Eye (tissue), 1 donor: ENCODE data around the gene SUN5.

Experiments
- DNase-seq: peaks from one replicate; pipeline ENCODE4 v3.0.0-alpha.2; 2015

SUN5 gene

DNA sequence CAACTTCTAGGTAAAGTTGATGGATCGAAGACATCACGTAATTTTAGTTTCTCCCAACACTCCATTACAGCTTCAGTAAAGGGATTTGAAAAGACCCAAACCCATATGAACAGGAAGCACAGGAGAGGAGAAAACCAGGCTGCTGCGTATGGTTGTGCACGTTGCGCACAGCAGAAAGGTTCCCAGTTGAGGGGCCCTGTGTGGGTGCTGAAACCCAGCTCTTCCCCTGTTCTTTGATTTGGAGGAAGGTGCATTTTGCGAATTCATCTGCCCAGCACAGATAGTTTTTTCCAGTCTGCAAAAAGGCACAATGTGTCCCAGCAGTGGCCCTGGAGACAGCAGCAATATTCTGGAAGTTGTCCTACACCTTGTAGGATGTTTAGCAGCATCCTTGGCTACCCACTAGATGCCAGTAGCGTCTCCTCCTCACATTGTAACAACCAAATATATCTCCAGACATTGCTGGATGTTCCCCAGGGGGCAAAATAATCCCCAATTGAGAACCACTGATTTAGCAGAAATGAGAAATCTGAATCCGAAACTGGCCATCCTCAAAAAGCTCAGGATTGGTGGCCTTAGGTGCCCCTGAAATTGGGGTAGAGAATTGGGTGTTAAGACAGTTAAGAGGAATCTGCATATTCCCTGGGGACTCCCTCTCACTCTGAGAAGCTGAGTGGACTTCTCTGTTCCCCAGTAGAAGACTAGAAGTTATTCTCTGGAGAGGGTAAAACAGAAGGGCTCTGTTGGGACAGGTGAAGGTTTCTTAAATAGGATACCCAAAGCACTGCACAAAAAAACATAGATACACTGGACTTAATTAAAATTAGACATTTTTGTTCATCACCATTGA lies 12.2 kb downstream of the SUN5 start:
- DNase-seq = no peak

DNA sequence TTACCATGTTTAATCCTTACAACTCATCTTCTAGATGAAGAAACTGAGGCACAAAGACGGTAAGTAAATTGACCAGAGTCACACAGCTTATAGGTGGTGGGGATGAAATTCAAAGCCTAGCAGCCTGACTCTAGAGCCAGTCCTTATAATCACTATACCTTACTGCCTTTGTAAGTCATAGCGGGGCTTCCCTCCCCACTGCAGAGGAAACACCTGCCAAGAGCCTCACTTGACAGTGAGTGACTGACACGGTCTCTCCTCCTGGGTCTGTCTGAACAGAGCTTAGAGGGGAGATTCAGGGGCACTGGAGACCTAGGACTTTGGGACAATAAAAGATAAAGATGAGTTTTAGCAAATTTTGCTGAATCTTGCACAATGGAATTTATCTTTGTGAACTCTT lies 12.8 kb downstream of the SUN5 start:
- no peak for DNase-seq

- no peak for DNase-seq
Measured at GRCh38 chr20:32990426-32990825, 13.8 kb downstream of the SUN5 start.

DNA sequence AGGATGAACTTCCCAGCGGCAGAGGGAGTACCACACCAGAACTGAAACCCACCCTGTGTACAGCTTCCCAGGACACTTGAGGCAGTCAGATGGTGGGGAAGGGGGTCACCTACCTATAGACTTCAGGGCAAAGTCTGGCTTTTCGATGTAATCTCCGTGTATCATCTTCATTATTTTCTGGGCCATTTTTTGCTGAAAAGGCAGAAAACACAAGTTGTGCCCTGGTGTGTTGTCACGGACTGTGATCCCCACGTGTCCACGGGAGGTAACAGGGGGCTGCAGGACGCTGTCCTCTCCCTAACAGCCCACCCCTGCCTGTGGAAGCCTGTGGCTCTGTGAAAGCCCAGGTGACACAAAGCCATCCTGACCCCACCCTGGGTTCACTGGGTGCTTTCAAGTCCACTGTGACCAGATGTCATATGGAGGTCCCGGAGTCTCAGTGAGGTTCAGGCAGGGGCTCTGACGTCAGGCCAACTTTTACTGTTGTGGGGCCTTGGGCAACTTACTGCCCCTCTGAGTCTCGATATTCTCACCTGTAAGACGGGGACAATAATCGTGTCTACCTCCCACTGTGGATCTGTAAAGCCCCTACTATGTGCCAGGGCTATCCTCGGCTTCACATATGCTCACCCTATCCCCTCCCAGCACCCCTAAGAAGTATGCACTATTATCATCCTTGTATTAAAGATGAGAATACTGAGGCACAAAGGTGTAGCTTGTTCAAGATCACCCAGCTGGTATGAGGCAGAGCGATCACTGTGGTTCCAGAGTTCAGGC lies 14.5 kb downstream of the SUN5 start:
- no peak for DNase-seq

DNA sequence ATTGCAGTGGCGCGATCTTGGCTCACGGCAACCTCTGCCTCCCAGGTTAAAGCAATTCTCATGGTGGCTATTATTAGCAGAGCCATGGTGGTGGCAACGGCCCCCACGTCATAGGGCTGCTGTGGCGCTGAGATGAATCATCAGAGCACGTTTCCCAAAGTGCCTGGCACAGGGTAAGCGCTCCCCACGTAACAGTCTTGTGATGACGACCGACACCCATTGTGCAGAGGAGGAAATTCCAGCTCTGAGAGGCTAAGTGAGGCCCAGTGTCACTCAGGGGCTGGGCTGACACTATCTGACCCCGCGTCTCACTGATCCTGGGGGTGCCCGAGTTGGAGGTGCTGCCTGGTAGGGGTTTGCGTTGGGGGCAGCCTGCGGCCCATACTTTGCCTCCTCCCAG lies 16.2 kb downstream of the SUN5 start:
- no peak for DNase-seq

GRCh38 chr20:32987044-32987825 lies 17.0 kb downstream of the SUN5 start:
- no peak for DNase-seq

DNA sequence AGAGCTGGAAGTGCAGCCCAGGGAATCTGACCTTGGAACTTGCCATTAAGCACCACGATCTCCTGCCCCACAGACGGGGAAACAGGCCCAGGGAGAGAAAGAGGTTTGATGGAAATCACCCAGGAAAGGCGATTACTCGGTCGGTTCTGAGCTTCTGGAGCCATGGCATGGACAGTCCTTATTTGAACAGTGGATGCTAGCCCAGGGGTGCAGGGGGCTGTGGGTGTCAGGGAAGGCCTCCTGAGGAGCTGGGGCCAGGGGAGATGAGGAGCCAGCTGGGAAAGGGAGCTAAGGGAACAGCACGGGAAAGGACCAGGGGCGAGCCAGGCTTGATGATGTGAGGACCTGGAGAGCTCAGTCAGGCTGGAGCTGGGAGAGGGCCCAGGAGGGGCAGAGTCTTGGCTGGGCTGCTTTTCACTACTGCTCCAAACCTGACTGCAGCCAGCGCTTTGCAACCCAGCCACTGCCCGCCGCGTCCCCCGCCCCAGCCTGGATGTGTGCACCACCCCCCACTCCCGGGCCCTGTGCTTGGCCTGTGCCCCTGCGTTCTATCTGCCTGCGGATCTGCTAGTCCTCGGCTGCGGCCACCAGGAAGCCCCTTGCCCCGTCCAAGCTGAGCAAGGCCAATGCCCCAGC lies 17.8 kb downstream of the SUN5 start:
- no peak for DNase-seq

GRCh38 chr20:32985596-32985995 lies 18.6 kb downstream of the SUN5 start:
- no peak for DNase-seq

DNA sequence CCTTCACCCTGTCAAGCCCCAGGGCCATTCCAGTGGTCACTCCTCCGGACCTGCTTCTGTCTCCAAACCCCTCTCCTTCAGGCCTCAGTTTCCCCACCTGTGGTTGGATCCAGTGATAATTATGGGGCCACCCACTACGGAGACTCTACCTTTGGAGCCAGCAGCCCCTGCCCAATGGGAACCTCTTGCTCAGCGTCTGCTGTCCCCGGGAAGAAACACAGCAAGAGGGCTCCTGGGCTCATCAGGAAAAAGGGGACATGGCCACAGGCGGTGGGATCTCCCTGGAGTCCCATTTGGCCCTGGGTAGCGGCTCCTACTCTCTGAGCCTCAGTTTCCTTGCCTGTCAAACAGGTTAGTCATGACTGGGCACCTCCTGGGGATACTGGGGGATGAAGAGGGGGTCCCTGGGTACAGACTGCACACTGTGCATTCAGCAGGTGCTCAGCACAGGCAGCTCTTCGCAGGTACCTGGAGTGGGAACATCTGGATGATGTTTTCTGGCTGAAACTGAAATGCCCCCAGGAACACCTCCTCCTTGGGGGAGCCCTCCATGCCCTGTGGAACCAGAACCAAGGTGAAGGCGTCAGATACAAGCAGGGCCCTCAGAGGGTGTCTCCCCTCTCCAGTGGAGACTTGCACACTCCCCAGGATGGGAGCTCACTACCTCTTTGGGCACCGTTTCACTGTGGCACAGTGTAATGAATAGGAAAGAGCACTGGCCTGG lies 19.4 kb downstream of the SUN5 start:
- no peak for DNase-seq

- no peak for DNase-seq
Measured at GRCh38 chr20:32984196-32984595, 20.0 kb downstream of the SUN5 start.

- DNase-seq = no peak
Measured at GRCh38 chr20:32983459-32984112, 20.6 kb downstream of the SUN5 start.

- peak; percentile 45 for DNase-seq
Measured at GRCh38 chr20:32982617-32983458, 21.4 kb downstream of the SUN5 start.

DNA sequence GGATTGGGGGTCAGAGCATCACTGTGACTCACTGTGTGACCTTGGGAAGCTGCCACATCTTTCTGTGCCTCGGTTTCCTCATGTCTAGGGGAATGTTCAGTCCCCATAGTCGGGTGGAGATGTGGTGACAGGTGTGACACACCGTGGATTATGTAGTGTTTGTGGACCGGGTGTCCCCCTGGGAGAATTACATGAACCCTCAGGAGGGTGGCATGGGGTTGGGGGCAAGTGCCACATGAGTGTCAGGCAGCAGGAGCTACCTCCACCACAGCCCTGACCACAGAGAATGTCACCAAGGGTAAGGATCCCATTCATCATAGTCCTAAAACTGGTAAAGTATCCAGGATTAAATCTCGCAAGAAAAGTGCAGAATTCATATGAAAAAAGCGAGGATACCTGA lies 23.2 kb downstream of the SUN5 start:
- DNase-seq = no peak

- DNase-seq = peak; percentile 63
Measured at GRCh38 chr20:32980131-32980941, 23.9 kb downstream of the SUN5 start.

DNA sequence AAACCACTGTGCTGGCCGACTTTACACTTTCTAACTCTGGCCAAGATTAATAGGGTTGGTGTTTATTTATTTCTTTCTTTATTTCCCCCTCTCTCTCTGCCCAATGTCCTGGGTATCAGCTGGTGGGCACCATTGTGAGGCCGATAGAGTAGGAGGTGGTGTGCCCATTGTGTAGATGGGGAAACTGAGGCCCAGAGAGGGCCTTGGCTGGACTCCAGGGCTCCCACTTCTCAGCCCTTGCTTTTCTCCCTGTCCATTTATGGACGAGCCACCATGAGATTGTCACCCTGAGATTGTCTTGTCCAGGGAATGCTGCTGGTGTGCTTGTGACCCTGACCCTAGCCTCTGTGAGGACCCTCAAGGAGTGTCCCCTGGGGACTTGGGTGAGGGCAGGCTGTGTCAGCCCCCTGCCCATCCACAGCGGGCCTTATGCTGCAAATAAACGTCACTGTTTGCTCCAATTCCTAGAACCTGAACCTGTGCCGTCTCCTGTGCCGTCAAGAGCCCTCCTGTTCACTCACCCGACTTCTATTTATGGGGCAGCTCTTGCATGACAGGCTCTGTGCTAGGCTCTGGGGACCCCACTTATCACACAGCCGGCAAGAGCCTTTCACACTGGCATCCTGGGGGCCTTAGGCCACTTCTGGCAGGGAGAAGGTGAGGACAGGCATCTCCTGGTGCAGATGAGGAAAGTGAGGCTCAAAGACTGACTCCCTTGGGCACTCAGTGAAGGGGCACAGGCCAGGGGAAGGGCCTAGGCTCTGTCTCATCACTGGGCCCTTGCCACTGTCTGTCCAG lies 24.8 kb downstream of the SUN5 start:
- DNase-seq = no peak

DNA sequence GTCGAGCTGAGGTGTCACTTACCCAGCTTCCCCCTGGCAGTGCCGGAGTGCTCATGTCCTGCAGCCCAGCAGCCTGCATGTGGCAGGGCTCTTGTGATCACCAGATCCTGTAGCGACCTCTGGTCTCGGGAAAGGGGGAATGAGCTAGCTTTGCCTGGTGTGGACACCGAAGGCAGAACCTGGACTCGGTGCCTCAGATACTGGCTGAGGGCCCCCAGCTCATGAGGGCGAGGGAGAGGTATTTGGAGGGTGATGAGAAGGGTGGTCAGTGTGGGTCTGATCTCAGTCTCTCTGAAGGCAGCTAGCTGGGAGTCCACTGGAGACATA lies 26.3 kb downstream of the SUN5 start:
- no peak for DNase-seq

GRCh38 chr20:32977281-32978008 lies 26.8 kb downstream of the SUN5 start:
- no peak for DNase-seq

DNA sequence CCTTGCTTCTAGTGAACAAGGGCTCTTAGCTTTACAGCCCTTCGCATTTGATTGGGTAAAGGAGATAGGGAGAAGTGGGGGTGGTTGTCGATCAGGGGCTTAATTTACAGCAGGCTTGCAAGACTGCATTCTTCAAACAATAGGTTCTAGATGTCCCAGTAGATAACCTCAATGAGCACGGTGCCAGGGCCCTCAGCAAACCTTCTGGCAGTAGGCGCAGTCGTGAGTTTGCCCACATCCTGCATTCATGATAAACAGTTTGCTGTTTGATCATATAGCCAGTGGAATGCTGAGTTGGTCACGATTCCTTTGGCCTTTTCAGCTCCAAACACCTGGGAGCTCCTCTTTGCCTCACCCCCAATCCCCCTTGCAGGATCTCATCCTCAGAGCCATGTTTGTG lies 27.5 kb downstream of the SUN5 start:
- no peak for DNase-seq
